MCF 10A (cell line): ENCODE measurements around the gene PRMT3. TPM values are rescaled to one million over a fixed set of nuclear protein-coding genes. Genes with fewer than 3 reads are reported as not detected.

ENCODE experiments used
- BruUV-seq: library from RNA; stranded (reverse); fragments of 400-500 nt; replicated peaks from 2 replicates; lab custom pipeline; 2021; lab: Mats Ljungman, UMichigan
- CTCF ChIA-PET: fragments of 300-600 bp; sonication (Branson Sonifier 250); formaldehyde crosslinking; extraction: SDS; loops from one replicate; lab custom pipeline; 2021; ENCODE audit warnings: antibody characterized with exemption, inconsistent platforms; lab: Yijun Ruan, JAX
- POLR2A ChIA-PET: fragments of 300-600, 350-650 bp; sonication (Branson Sonifier 250); formaldehyde crosslinking; extraction: SDS; loops from one replicate; lab custom pipeline; 2020; ENCODE audit warnings: antibody characterized with exemption, inconsistent platforms; lab: Yijun Ruan, JAX
- DNase-seq: peaks from one replicate; pipeline ENCODE4 v3.0.0-alpha.2; 2018; ENCODE audit not compliant: unreplicated experiment
- H3K27ac Mint-ChIP-seq: one replicate; pipeline ENCODE4 v1.8.0; 2022; ENCODE audit warnings: mild to moderate bottlenecking, low read depth, mixed read lengths; ENCODE audit not compliant: unreplicated experiment
- H3K27me3 Mint-ChIP-seq: one replicate; pipeline ENCODE4 v1.8.0; 2022; ENCODE audit warnings: mixed read lengths; ENCODE audit not compliant: insufficient read depth, unreplicated experiment
- H3K36me3 Mint-ChIP-seq: one replicate; pipeline ENCODE4 v1.8.0; 2022; ENCODE audit warnings: mild to moderate bottlenecking, moderate library complexity, mixed read lengths; ENCODE audit not compliant: insufficient read depth, unreplicated experiment
- H3K4me1 Mint-ChIP-seq: one replicate; pipeline ENCODE4 v1.8.0; 2022; ENCODE audit warnings: mixed read lengths; ENCODE audit not compliant: insufficient read depth, unreplicated experiment
- H3K4me3 Mint-ChIP-seq: one replicate; pipeline ENCODE4 v1.8.0; 2022; ENCODE audit warnings: mild to moderate bottlenecking, moderate library complexity, mixed read lengths; ENCODE audit not compliant: unreplicated experiment
- H3K9me3 Mint-ChIP-seq: one replicate; pipeline ENCODE4 v1.8.0; 2022; ENCODE audit warnings: mixed read lengths; ENCODE audit not compliant: unreplicated experiment
- CTCF ChIP-seq: fragments of 200-600 bp; IDR thresholded peaks from one replicate; pipeline ENCODE4 v1.8.0; 2022; ENCODE audit warnings: antibody characterized with exemption, mild to moderate bottlenecking; ENCODE audit not compliant: unreplicated experiment
- intact Hi-C: fragments of 100-400 bp; cut with micrococcal nuclease; formaldehyde crosslinking; loops from 2 replicates; pipeline ENCODE4 v1.14.1; 2022
- total RNA-seq: library from RNA; stranded (reverse); gene quantifications from 2 replicates; pipeline ENCODE4 v1.2.3, GENCODE V29; 2022

PRMT3 gene
- total RNA-seq, 1 experiment from 2014 or later = 60.1 TPM

GRCh38 chr11:20444535-20444934, 57.0 kb downstream of the PRMT3 start:
- H3K4me1 Mint-ChIP-seq = peaks cover 6% of the 10 kb centered on the region
- DNase-seq = no peak
- ChIA-PET CTCF (interaction anchor here (0.6 to 2.1 kb wide), 8 partner anchors 10 to 582 kb away, joined by 3 to 10 read pairs (median 3); no protein-coding TSS in a partner anchor), POLR2A (no interaction called here)
- intact Hi-C loops = loop anchor here (5.0 kb wide), 1 partner anchor 47 kb away; no protein-coding TSS in a partner anchor
- H3K27me3 Mint-ChIP-seq = no peaks in the 10 kb centered on the region
- no peaks in the 10 kb centered on the region for H3K9me3 Mint-ChIP-seq
- H3K4me3 Mint-ChIP-seq = no peak overlapping the region
- no peak for TF ChIP-seq CTCF
- no peak overlapping the region for H3K27ac Mint-ChIP-seq
- no TSS peak for BruUV-seq
- H3K36me3 Mint-ChIP-seq = peaks cover 7% of the 10 kb centered on the region

GRCh38 chr11:20448834-20449233, 61.3 kb downstream of the PRMT3 start:
- intact Hi-C loops = no loop called here
- peaks cover 18% of the 10 kb centered on the region for H3K36me3 Mint-ChIP-seq
- peaks cover 1% of the 10 kb centered on the region for H3K4me1 Mint-ChIP-seq
- TF ChIP-seq CTCF = no peak
- POLR2A ChIA-PET = no interaction called here
- H3K27ac Mint-ChIP-seq = no peak overlapping the region
- no peaks in the 10 kb centered on the region for H3K9me3 Mint-ChIP-seq
- DNase-seq = no peak
- no TSS peak for BruUV-seq
- no peak overlapping the region for H3K4me3 Mint-ChIP-seq
- H3K27me3 Mint-ChIP-seq = no peaks in the 10 kb centered on the region
- CTCF ChIA-PET = no interaction called here

GRCh38 chr11:20450829-20451228, 63.3 kb downstream of the PRMT3 start:
- no peaks in the 10 kb centered on the region for H3K27me3 Mint-ChIP-seq
- H3K36me3 Mint-ChIP-seq = peaks cover 28% of the 10 kb centered on the region
- no peak for TF ChIP-seq CTCF
- H3K9me3 Mint-ChIP-seq = no peaks in the 10 kb centered on the region
- no peaks in the 10 kb centered on the region for H3K4me1 Mint-ChIP-seq
- POLR2A ChIA-PET = interaction anchor here (0.6 to 0.8 kb wide), 2 partner anchors 37 to 41 kb away, joined by 3 read pairs; no protein-coding TSS in a partner anchor
- DNase-seq = no peak
- intact Hi-C loops = no loop called here
- H3K4me3 Mint-ChIP-seq = no peak overlapping the region
- BruUV-seq = no TSS peak
- H3K27ac Mint-ChIP-seq = no peak overlapping the region
- CTCF ChIA-PET = no interaction called here

- CTCF ChIA-PET = interaction anchor here (0.7 to 1.0 kb wide), 2 partner anchors 108 to 159 kb away, joined by 3 read pairs; no protein-coding TSS in a partner anchor
- intact Hi-C loops = no loop called here
- BruUV-seq = no TSS peak
- Mint-ChIP-seq H3K9me3 (no peaks in the 10 kb centered on the region), H3K27ac (no peak overlapping the region), H3K4me3 (no peak overlapping the region), H3K36me3 (peaks cover 27% of the 10 kb centered on the region), H3K4me1 (no peaks in the 10 kb centered on the region), H3K27me3 (no peaks in the 10 kb centered on the region)
- TF ChIP-seq CTCF = no peak
- POLR2A ChIA-PET = interaction anchor here (1.3 kb wide), 2 partner anchors 20 to 50 kb away, joined by 3 to 5 read pairs; no protein-coding TSS in a partner anchor
- peak; percentile 76 for DNase-seq
Observed at GRCh38 chr11:20451568-20451967, 64.1 kb downstream of the PRMT3 start.
